GM19351 (cell line): Measurements from ENCODE around the gene MRPS34.
A peak's percentile ranks its signal among the peaks of the same experiment; 100 is the strongest.

Experiments
- ATAC-seq: cut with Tn5 transposase; IDR thresholded peaks from one replicate; pipeline ENCODE4 v1.9.1; 2021; ENCODE audit warnings: mild to moderate bottlenecking, moderate library complexity; ENCODE audit not compliant: unreplicated experiment

The MRPS34 gene

DNA sequence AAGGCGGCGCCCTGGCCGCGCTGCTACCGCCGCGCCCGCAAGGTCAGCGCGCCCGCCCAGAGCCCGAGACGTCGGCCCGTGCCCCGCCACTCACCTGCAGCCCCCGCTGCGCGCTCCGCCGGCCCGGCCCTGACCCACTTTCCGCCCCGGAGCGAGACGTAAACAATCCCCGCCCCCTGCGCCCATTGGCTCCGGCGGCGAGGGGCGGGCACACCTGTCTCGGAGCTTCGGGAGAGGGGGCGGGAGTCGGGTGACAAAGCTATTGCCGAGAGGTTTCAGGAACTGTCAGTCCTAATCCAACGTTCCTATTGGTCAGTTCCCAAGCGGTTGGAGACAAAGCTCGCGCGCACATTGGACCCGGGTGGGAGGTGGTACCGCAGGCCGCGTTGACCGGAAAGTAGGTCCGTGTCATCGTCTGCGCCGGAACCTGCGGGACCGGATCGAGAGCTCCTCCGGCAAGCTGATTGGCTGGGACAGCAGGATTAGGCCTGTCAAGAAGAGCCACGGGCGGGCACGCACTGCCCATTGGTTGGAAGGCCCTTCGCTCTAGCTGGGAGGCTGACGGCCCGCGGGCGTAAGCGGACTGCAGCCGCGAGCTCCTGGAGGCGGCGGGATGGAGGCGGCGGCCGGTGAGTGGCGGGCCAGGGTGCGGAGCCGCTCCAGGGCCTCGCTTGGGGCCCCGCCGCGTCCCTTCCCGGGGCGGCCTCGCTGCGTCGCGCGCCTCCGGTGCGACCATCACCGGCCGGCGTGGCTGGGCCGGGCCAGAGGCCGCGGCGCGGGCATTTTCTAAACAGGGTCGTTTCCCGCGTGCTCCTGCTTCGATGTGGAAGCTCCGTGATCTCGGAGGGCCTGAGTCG is 9.7 kb upstream of the MRPS34 start, which contains the start of the genes NUBP2 and SPSB3:
NUBP2 (plus strand) TSS at position 553 of the 857 bp plus-strand sequence; CDS start at position 614, 61 bp downstream.
SPSB3 (minus strand) TSS at position 164 of the 857 bp plus-strand sequence. CDS start 1,088 bp downstream, outside the sequence.
- peak; percentile 85 for ATAC-seq

DNA sequence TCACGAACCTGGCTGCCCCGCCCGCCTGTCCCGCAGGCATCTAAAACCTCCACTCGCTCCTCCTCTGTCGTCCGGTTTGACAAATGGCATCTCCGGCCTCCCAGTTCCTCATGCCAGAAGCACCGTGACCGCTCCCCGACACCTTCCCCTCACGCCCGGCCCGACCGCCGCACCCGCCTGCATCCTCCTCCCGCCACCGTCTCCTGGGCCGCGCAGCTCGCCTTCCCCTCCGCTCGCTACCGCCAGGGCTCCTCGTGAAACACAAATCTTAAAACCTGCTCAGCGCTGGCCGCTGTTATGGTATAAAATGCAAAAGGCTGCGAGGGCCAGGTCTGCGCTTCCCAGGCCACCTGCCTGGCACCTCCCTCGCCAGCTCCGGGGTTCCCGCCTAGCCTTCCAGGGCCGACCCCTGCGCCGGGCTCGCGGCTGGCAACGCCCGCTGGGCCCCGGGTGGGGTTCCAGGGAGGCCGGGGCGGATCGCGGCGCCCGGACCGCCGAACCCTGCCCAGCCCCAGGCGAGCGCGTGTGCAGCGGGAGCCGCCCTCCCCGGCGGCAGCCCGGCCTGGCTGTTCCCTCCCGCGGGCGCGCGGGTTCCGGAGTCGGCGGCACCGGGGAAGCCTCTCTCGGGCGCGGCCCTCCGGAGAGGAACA is 8.9 kb upstream of the MRPS34 start:
- ATAC-seq, result no peak

DNA sequence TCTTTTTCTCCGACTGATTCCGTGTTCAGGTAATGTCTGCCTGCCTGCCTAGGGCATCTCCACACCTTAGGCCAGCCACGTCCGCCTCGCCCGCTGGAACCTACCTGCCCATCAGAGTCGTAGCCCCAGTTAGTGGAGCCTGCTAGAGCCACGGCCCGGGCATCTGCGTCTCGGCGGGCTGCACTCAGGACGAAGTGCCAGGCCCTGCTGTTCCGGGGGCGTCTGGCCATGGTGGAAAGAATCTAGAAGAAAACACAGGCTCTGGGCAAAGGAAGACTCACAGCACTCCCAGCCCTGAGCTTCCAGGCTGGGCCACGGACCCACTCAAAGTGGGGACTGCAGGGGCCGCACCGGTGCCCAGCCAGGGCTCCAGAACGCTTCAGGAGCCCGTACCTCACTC is 8.3 kb upstream of the MRPS34 start:
- ATAC-seq, result no peak

DNA sequence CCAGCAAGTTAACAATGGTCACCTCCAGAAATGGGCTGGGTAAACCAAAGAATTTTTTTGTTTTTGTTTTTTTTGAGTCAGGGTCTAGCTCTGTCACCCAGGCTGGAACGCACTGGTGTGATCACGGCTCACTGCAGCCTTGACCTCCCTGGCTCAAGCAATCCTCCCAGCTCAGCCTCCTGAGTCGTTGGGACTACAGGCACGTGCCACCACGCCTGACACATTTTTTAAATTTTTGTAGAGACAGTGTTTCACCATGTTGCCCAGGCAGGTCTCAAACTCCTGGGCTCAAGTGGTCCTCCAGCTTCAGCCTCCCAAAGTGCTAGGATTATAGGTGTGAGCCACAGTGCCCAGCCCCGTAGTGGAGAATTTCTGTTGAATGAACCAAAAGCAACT is 7.7 kb upstream of the MRPS34 start:
- no peak for ATAC-seq

DNA sequence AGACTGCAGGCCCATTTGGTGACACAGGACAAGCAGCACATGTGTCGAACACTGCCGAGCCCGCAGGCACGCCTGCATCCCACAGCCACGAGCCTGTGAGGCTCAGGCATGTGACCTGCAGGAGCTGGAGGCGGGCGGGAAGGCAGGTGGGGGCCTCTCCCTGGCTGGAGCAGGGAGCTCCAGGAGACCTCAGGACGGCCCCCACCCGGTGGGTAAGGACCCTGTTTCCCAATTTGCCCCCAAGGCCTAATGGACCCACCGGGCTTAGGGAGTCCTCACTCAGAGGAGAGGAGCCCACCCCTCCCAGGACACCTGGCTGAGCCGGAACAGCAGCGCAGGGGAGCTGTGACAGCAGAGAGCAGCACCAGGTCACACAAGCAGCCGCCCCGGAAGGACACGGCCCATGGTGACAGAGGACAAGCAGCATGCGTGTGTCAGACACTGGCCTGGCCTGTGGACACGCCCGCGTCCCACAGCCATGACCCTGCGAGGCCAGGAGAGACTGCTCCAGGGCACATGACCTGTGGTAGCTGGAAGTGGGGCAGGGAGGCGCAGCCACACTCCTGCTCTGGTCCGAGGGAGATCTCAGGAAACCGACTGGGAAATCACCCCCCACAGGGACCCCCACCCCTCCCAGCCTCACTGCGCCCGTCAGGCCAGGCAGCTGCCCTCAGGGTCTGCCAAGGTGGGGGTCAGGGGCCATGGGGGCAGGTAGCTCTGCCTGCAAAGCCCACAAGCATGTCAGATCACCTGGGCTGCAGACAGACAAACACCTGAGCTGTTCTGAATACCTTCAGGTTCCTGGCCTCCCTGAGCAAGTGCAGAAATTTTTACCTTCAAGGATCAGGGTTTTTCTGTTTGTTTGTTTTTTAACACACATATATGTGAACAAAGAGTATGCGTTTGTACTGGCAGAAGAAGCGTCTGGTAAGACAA is 7.1 kb upstream of the MRPS34 start:
- no peak for ATAC-seq

DNA sequence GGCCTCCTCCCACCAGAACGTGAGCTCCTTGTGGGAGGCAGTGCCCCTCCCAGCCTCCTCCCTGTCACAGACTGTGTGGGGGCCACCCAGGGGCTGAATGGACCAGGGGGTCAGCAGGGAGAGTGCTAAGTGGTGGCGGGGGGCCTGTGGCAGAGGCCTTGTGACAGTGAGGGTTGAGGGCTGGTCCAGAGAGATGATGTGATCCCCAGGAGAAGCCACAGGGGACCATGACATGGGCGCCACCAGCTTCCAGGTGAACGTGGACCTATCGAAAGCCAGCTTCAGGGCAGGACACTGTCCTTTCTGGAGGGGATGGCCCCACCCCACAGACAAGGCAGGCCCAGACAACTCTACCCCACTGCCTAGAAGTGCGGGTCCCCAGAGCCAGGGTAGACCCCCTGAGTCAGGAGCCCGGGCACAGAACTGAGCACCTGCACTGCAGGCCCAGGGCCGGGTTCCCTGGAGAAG is 6.3 kb upstream of the MRPS34 start:
- ATAC-seq, result no peak

DNA sequence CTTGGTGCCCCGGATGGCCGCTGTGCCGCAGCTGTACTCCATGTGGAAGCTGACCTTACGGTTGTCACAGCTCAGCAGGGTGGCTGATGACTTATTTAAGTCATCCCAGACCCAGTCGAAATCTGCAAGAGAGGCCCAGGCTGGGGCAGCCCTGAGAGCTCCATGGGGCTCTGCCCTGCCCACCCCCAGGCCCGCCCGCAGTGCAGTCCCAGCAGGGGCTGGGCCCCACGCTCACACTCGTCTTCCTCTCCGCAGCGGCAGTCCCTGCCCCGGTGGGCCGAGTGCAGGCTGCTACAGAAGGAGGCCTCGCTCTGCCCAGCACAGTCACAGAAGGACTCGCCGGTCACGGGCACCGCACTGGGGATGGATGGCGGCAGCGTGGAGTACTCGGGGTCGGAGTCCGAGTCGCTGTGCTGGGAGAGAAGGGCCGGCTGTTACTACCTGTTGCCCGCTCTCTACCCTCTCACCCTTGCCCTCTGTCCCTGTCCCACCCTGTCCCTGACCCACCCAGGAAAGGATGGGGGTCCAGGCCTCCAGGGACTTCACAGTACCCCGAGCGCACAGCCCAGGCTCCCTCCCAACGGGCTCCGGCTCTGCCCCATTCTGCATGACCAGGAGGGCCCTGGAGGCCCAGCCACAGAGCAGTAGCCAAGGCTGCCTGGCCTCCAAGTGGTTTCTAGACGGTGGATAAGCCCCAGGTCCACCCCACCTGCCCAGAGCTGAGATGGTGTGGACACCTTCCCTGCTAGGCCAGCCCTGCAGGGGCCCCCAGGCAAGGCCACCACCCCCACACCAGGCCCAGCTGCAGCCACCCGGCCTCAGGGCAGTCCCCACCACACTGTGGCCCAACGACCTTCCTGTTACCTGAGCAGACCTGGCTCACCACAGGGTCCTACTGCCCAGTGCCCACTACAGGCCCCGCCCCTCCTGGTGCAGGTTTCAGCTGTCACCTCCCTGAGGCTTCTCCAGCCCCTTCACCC is 5.6 kb upstream of the MRPS34 start:
- no peak for ATAC-seq

DNA sequence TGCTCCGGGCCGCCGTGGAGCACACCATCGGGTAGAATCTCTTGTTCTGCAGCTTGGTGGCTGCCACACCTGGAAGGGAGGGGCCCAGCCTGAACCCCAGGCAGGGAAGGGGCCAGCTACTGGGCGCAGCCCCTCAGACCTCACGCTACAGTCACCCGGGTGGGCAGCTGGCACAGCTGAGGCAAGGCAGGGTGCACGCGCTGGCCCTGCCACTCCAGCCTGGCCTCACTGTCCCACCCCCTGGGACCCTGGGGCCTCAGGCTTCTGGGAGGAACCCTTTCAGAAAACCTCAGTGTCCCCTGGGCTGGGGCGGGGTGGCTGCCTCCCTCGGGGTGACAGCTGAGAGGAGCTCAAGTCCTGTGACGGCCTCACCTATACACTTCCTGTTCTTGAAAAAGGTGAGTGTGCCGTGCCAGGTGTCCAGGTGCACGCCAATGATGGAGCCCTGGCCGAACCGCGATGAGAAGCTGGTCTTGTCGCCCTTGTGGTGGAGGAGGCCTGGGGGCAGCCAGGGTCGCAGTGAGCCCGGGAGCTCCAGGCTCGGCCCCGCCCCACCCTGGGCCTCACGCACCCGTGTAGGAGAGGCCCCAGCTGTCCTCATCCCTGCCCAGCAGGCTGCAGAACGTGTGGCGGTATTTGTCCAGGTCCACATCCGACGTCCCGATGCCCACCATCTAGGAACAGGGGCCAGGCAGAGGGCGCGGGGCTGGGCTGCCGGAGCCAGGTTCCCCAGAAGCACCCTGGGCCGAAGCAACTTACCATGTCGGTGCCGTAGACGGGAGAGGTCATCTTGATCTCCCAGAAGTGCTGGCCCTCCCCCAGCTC is 4.7 kb upstream of the MRPS34 start:
- no peak for ATAC-seq

DNA sequence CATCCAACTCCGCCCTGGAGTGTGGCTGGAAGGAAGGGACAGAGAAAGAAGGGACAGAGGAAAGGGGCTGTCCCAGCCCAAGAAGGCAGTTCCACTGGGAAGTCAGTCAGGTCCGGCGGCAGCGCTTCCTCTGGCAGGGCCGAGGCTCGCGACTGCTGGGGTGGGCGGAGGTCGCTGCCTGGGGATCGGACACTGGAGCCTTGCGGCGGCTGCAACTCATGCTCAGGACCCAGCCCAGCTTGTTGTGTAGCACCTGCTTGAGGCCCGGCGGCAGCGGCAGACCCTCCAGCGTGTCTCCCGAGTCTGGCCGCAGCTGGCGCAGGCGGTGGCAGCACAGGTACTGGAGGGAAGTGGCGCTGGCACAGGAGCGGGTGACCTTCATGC is 4.0 kb upstream of the MRPS34 start:
- no peak for ATAC-seq

DNA sequence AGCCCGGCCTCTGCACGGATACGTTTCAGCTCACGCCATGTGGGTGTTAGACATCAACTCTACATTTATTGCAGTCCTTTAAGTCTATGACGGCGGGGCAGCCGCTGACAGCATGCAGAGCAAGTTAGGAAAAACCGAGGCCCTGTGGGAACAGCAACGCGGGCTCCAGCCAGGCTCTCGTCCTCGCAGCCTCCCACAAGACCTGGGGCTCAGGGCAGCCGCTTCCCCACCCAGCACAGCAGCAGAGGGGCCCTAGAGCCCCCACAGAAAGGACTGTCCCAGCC is 3.7 kb upstream of the MRPS34 start:
- no peak for ATAC-seq

DNA sequence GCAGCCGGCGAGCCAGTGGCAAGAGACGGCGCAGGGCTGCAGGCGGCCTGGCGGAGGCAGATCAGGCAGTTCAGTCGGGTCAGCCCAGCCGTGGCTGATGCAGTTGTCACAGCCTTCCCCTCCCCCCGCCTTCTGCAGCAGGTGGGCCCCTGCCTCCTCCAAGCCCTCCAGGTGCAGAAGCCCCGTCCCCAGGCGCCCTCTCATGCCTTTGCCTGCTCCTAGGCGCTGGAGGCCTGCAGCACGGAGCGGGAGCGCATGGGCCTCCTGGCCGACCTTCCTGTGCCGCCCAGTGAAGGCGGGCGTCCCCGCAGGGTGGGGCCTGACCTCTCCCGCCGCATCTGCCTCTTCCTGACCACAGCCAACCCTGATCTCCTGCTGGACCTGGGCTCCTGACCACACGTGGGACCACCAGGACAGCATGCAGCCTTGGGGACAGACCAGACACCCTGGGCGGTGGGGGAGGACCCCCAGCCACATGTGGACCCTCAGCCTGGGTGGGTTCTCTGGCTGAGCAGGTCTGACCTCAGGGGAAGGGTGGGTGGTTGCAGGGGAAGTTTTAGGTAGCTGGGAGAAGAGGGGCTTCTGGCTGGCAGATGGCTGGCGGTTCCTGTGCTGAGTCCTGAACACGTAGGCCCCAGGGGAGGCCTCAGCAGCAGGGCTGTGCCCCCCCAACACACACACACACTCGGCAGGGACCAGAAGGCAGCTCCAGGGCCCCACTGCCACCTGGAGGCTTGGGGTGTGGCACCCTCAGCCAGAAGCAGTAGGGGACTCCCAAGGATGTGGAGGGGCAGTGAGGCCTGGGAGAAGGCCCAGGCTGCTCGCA is 3.1 kb upstream of the MRPS34 start:
- no peak for ATAC-seq

DNA sequence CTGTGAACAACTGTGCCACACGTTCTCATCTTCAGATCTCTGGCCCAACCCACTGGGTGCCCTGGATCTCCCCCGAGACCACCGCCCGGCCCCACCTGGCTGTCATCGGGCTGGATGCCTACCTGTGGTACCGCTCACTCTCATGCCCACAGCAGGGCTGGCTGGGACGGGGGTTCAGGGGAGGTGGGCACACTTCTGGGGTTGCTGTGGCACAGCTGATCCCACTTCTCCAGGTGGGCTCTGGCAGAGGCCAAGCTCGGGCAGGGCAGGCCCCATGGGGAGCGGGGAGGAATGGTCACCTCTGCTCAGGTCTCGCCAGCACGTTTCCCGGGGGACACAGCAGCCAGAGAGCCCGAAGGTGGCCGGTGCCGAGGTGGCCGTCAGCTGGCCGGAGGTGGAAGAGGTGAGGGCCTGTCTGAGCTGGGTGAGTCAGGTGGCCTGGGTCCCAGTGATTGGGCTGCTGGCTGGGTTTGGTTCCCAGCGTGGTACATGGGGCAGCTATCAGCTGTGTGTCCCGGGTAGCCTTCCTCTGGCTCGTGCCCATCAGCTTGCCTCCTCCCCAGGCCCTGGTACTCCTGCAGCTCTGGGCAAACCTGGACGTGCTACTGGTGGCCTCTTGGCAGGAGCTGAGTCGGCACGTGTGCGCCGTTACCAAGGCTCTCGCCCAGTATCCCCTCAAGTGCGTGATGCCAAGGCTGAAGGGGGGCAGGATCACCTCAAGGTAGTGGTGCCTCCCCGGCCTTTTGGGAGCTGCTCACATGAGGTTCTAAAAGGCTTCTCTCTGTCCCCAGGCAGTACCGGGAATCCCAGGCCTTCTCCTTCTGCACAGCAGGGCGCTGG is 2.3 kb upstream of the MRPS34 start:
- ATAC-seq, result no peak

DNA sequence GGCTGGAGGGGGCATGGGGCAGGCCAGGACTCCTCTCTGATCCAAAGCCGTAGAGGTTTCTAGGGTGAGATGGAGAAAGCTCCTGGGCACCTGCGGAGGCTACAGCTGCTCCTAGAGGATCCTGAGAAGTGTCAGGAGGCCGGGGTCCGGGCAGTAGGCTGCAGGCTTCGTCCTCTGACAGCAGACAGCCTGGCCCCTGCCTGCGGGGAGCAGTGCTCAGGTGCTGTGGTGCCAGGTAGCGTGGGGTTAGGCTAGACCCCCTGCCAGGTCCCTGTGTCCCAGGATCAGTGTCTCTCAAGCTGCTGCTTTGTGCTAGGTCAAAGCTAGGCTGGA is 1.5 kb upstream of the MRPS34 start:
- ATAC-seq, result no peak

DNA sequence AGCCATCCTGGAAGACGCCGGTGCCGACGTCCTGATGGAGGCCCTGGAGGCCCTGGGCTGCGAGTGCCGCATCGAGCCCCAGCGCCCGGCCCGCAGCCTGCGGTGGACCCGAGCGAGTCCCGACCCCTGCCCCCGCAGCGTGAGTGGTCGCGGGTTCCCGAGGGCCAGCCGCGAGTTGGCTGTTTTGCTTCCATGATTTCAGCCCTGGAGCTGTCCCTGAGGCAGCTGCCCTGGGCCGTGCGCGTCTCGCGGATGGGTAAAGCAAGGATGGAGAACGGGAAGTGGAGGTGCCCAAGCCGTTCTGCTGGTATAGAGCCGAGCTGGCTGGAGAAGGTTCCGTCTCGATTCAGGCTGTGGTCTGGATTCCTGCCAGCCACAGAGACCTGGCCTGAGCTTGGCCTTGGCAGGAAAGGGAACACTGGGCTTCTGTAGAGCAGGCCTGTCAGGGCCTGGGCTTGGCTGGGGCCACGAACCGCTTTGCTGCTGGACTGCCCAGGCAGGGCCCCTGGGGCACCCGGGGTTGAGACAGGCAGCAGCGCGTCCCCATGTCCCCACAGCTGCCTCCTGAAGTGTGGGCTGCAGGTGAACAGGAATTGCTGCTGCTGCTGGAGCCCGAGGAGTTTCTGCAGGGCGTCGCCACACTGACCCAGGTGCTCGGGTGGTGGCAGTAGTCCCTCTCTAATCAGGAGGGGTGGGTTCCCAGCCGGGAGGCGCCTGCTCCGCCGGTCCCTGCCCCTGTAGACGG is 941 bp upstream of the MRPS34 start:
- no peak for ATAC-seq

DNA sequence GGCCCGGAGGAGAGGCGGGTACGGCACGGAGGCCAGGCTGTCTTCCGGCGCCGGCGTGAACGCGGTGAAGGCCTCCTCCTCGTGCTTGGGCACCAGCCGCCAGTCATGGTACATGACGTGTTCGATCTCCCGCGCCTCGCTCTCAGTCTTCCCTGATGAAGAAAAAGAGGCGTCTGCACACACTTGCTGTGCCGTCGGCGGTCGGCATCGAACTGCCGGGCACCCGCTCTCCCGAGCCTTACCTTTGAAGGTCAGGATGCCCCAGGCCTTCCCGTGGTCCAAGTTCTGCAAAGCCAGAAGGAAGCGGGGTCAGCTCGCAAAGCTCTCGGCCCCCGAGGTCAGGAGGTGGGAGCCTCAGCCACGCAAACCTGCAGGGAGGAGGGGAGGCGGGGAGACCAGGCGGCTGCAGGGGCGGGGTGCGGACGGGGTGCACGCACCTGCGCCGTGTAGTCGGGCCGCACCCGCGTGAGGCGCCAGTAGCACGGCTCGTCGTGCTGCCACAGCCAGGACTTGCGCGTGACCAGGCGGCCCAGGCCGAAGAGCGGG is 499 bp downstream of the MRPS34 start, which contains the start of gene EME2:
EME2 (plus strand) TSS at position 449 of the 546 bp plus-strand sequence. CDS start 418 bp downstream, outside the sequence.
- ATAC-seq, result peak; percentile 6

DNA sequence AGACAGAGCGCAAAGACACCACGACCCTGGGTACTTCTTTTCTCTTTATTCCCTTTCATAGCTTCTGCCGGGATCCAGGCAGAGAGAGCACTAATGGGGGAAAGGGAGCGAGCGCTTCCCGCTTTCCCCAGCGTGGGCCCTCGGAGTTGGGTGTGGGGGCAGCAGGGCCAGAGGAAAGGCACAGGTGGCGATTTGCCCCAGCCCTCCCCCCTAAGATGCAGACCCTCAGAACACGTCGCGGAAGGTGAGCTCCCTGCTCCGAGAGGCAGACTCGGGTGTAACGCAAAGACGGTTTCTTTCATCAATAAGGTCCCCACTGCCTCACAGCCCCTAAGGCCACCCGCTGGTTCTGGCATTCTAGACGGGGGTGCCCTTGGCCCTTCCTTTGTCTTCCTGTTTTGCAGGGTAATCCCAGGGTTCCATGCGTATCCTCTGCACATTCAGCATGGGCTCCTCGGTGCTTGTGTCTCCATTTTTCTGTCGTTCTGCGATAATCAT is 1.0 kb downstream of the MRPS34 start:
- ATAC-seq, result no peak
